GM18519 (cell line): ENCODE results near the gene XRN1.
"Not testable (repeated sequence)": the region's sequence is repeated elsewhere in the genome, so short reads cannot be mapped to it uniquely, and the experiment has no call there.

Experiments
- ATAC-seq: cut with Tn5 transposase; IDR thresholded peaks from one replicate; pipeline ENCODE4 v1.9.1; 2021; ENCODE audit warnings: mild to moderate bottlenecking, moderate library complexity; ENCODE audit not compliant: unreplicated experiment, low FRiP score

The XRN1 gene

DNA sequence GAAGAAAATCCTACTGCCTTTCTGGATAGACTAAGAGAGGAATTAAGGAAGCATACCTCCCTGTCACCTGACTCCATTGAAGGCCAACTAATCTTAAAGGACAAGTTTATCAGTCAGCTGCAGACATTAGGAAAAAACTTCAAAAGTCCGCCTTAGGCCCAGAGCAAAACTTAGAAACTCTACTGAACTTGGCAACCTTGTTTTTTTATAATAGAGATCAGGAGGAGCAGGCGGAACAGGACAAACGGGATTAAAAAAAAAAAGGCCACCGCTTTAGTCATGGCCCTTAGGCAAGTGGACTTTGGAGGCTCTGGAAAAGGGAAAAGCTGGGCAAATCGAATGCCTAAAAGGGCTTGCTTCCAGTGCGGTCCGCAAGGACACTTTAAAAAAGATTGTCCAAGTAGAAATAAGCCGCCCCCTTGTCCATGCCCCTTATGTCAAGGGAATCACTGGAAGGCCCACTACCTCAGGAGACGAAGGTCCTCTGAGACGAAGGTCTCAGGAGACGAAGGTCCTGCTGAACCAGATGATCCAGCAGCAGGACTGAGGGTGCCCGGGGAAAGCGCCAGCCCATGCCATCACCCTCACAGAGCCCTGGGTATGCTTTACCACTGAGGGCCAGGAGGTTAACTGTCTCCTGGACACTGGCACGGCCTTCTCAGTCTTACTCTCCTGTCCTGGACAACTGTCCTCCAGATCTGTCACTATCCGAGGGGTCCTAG, 8.2 kb downstream of the XRN1 start:
- not testable (repeated sequence) for ATAC-seq

DNA sequence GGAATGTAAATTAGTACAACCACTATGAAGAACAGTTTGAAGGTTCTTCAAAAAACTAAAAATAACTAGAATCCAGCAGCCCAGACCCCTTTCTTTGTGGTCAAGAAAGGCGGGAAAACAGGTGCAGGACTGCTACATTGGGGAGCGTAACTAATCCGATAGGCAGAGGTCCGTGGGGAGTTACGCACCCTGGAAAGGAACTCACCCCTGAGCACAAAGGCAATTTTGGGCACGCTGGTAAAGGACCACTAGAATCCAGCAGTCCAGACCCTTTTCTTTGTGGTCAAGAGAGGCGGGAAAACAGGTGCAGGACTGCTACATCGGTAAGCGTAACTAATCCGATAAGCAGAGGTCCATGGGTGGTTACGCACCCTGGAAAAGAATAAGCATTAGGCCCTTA, 9.7 kb downstream of the XRN1 start:
- not testable (repeated sequence) for ATAC-seq

DNA sequence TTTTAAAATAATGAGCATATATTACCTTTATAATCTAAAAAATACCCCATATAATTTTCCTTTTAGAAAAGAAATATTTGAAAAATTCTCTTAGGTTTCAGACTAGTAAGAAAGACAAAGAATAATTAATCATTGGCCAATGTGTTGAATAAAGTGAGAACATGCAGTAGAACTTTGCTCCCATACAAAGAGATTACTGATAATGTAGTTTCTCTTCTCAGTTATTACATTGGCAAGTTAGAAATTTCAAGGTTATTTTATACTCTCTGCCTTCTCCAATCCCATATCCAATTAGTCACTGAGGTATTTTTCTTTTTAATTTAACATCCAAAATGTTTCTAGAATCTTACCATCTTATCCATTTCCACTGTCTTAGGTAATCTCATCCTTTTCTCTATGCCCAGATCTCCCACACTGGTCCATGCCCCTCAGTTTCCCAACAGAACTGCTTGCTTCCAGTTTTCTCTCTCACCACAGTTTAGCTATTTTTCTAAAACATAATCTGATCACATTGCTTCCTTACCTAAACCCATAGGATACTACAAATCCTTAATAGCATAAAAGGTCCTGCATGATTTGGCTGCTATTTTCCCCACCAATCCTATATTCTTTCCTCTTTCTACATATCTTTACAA, 10.8 kb downstream of the XRN1 start:
- ATAC-seq = no peak

DNA sequence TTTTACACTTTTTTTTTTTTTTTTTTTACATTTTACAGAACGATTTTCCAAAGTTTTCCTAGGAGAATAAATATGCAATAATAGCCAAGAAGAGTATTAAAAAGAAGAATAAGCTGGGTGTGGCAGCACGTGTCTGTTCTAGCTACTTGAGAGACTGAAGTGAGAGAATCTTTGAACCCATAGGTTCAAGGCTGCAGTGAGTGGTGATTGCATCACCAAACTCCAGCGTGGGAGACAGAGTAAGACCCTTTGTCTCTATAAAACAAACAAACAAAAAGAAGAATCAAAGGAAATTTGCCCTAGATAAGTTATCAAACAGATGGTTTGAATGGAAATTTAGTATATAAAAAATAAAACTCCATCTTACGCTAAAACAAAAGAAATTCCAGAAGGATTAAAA, 13.3 kb downstream of the XRN1 start:
- ATAC-seq = no peak

DNA sequence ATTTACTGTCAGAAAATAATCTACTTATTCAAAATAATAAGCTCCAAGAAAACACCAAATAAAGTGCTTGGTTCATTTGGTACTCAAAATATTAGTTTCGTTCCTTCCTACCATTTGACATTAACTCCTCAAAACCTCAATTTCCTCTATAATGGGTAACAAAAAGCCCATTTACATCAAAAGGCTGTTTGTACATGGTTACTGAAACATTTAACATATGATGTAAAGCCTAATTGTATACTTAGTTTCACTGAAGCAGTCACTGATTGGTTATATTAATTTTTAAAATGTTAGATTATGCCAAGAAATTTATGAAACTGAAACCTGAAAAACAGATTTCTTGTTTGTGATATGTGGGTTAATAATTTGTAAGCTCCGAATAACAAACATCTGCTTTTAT, 14.7 kb downstream of the XRN1 start:
- ATAC-seq = no peak

DNA sequence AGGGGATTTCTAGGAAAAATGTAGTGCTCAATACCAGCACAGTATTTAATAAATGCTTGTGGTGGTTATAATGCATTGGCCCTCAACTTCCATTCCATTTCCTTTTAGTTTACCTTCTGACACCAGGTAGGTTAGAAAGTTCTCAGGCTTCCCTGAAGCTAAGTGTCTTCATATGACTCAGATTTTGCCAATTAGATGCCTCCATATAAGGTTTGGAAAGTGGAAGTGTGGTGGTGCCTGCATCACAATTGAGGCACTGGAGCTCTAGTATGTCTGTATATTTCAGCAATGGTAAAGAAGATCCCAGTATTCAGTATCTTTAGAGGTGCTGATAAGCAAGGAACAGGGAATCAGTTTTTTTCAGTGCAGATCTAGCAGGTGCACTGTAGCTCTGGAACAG, 18.3 kb downstream of the XRN1 start:
- ATAC-seq = no peak

DNA sequence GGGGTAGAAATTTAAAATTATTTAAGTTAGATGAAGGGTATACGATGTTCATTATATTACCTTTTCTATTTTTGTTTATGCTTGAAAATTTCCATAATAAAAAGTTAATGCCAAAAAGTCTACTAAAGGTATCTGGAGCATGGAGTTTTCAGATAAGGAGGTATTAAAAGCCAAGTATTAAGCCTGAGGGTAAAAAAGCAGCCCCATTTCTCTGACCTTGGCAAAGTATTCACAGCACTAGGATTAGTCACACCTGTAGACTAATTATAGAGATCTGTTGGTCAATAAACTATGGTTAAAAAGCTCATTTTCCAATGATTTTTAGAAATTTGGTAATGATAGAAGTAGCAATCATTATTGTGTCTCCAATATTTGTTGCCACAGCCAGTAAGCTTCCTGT, 23.1 kb downstream of the XRN1 start:
- no peak for ATAC-seq

DNA sequence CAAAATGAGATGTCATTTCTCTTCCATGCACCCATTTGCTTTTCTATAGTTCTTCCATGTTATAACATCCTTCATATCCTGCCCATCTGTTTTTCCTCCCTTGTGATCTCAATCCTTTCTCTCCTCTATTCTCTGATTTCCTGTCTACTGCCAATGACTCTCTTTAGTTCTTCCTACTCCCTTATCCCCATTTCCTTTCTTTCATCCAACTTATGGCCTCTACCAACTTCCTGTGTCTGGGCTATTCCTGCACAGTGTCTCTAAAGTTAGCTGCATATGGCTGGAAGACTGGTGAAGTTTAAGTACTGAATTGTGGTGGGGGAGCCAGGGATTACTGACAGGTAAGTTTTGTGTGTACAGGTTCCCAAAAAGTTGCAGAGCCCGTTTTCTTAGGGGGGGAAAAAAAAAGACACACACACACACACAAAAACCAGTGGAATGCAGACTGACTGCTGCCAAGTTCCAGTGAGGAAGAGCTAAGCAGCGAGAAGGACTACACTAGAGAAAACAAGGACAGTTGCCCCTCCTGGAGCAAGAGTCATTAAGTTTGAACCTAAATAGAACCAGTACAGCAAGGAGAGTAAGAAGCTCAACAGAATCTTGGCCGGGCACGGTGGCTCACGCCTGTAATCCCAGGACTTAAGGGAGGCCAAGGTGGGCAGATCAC, 28.8 kb downstream of the XRN1 start:
- no peak for ATAC-seq

DNA sequence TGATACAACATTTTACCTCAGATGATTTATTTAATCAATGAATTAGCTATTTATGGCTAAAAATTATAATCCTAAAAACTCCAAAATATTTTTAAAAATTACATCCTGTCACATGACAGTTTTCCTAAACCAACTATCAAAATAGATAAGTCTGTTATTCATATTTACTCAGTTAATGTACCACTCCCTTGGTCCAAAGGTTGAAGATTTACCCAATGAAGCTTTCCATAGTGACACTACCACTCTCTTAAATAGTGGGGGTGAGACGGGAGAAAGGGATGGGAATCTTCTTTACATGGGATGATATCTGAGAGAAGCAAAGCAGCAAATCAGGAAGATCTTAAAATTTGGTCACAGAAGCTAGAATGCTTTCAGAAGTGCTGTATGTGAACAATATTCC, 30.5 kb downstream of the XRN1 start:
- ATAC-seq = no peak

DNA sequence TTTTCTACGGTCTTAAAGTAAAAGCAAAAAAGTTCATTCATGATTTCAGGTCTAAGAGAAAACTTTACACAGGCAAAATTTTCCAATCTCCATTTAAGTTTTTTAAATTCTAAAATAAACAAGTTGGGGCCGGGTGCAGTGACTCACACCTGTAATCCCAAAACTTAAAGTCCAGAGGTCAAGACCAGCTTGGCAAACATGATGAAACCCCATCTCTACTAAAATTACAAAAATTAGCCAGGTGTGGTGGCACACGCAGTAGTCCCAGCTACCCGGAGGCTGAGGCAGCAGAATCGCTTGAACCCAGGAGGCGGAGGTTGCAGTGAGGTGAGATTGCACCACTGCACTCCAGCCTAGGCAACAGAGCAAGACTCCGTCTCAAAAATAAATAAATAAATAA, 47.3 kb downstream of the XRN1 start:
- not testable (repeated sequence) for ATAC-seq

DNA sequence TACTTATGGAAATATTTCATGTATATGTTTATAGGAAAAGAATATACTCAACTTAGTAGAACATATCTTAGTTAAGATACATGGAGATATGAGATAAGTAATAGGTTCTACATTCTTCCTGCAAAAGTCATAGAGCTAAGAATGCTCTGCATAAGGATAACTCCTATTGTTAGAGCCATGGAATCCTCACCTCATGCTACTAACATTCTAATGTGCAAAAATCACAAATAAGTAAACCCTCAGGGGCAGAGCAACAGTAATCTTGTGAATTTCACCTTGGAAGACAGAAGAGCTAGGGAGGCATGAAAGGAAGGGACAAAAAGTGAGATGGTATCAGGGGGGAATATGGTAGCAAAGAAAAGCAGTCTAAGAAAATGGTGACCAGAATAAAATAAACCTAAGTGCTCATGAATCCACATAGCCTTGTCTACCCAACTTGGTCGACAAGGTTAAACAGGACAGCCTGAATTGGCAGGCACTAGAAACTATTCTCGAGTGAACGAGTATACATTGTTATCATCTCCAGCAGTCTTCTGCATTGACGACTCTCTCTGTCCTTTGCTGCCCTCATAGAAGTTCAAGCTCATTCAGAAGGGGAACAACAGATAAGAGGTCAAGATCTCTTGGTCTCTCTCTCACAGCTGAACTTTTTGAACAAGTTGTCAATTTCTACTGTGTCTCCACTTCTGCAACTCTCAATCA, 52.8 kb downstream of the XRN1 start:
- no peak for ATAC-seq

DNA sequence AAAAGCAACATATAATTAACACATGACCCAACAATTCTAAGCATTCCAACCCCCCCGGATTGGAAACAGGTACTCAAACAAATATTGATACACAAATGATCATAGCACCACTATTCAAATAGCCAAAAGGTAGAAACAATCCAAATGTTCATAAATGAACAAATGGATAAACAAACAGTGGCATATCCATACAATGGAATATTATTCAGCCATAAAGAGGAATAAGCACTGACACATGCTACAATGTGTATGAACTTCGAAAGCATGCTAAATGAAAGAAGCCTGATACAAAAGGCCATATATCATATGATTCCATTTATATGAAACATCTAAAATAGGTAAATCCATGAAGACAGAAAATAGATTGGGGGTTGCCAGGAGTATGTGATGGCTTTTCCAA, 62.8 kb downstream of the XRN1 start:
- no peak for ATAC-seq

DNA sequence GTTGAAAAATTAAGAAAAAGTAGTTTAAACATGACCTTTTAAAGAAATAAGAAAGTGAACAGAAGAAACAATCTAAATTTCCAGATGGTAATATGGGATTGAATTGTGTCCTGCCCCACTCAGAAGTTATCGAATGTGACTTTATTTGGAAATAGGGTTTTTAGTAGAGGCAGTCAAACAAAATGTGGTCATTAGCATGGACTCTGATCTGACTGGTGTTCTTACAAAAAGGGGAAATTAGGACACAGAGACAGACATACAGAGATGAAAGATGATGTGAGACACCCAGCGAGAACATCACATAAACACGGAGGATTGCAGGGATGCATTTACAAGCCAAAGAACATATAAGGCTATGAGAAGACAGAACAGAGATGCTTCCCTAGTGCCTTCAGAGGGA, 73.2 kb downstream of the XRN1 start:
- no peak for ATAC-seq

DNA sequence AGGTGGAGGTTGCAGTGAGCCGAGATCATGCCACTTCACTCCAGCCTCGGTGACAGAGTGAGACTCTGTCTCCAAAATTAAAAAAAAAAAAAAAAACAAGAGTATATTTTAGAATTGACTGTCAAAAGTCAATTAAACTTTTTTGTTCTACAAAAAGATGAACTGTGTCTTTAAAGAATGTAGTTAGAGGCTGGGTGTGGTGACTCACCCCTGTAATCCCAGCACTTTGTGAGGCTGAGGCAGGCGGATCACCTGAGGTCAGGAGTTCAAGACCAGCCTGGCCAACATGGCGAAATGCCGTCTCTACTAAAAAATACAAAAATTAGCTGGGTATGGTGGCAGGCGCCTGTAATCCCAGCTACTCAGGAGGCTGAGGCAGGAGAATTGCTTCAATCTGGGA, 78.3 kb downstream of the XRN1 start:
- not testable (repeated sequence) for ATAC-seq

DNA sequence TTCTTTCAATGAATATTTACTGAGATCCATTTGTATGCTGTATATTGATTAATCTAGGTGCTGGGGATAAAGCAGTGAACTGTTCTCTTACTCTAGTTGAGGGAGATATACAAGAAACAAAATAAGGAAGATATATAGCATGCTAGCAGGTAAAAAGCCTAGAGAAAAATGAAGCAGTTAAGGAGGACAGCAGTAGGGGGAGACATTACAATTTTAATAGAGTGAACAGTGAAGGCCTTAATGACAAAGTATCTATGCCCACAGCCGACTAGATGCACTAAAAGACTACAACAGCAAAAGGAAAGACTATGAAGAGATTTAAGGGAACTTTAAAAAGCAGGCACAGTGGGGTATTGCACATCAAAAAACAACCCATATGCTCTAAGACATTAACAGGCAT, 81.4 kb downstream of the XRN1 start:
- no peak for ATAC-seq

DNA sequence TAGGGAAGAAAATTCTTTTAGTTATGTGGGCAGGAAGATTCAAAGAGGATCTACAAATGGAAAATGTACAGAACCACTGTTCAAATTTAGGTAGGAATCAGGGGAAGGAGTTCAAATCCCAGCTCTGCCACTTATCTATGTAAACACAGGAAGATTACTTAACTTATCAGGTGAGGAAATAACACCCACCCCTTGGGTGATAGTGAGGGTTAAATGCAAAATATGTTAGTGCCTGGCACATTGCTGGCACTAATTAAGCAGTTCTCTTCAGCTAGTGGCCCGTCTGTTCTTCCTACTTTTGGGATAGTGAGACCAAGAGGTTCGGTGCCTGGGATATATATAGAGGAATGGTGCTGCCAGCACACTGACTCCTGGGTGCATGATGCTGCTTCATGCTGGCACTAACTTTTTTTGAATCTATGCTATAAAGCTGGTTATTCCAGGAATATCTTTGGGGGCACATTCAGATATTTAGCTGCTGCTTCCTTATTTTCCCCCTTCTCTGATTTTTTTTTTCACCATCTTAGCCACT, 83.8 kb downstream of the XRN1 start:
- no peak for ATAC-seq

DNA sequence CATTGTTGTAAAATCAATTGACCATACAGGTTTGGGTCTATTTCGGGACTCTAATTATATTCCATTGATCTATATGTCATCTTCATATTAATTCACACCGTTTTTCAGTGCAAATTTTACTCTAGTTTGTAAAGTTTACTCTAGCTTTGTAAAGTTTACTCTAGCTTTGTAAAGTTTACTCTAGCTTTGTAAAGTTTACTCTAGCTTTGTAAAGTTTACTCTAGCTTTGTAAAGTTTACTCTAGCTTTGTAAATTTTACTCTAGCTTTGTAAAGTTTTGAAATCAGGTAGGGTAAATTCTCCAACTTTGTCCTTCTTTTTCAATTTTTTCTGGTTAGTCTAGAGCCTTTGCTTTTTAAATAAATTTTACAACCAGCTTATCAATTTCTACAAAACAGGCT, 84.4 kb downstream of the XRN1 start:
- ATAC-seq = not testable (repeated sequence)

DNA sequence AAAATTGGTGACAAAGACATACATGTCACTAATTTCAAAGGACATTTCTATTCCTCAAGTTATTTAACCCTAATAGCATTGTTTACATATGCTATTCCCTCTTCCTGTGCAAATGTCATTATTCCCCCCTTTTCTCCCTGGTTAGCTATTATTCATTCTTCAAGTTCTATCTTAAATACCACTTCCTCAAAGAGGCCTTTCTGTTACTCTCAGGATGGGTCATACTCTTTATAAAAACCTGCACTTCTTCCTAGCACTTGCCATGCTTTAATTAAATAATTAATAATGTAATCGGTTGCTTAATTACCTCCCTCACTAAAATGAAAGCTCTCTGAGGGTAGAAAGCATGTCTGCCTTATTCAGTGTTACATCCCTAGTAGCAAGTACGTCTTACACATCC, 88.5 kb downstream of the XRN1 start:
- ATAC-seq = no peak

DNA sequence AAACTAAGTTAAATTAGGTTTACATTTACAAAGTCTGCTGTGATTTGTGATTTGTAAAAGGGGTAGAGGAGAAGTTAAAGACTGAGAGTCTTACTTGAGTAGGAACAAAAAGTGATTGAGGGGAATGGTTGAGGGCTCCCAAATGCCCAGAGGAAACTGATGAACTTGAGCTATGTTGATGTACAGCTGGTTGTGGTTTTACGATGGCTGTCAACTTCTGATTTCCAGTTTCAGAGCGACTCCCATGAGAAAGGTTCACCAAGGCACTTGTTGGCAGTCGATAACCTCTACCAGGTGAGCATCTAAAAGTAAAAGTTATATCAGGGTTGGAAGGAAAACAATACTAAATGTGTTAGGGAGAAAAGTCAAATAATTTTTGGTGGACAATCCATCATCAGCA, 91.0 kb downstream of the XRN1 start:
- ATAC-seq = no peak

DNA sequence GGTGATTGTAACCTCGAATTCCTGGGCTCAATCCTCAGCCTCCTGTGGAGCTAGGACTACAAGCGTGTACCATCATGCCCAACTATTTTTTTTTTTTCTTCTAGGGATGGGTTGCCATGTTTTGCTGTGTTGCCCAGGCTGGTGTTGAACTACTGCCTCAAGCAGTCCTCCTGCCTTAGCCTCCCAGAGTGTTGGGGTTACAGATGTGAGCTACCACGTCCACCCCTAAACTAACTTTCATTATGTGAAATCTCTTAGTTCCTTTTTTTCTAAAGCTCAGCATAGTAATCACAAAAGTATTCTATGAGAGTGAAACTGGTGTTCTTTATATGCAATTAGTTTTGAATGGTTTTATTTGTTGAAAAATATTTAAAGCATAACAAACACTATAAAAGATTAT, 92.1 kb downstream of the XRN1 start:
- ATAC-seq = no peak

DNA sequence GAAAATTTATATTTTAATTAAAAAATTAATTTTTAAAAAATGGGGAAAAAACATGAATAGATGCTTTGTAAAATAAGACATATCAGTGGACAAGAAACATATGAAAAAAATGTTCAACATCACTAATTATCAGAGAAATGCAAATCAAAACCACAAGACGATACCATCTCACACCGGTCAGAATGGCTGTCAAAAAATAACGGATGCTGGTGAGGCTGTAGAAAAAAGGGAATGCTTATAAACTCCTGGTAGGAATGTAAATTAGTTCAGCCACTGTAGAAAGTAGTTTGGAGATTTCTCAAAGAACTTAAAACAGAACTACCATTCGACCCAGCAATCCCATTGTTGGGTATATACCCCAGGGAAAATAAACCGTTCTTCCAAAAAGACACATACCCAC, 93.8 kb downstream of the XRN1 start:
- ATAC-seq = no peak
